GM18870 (cell line): ENCODE results near the gene OR9Q1.
"Not testable (repeated sequence)": the region's sequence is repeated elsewhere in the genome, so short reads cannot be mapped to it uniquely, and the experiment has no call there.

Experiments
- ATAC-seq: cut with Tn5 transposase; IDR thresholded peaks from one replicate; pipeline ENCODE4 v1.9.1; 2021; ENCODE audit warnings: moderate library complexity; ENCODE audit not compliant: unreplicated experiment

OR9Q1 gene

GRCh38 chr11:58133309-58134076 is 109.8 kb downstream of the OR9Q1 start:
- ATAC-seq = no peak

- ATAC-seq = no peak
Observed at GRCh38 chr11:58134151-58134550, 110.5 kb downstream of the OR9Q1 start.

GRCh38 chr11:58135171-58135570 is 111.5 kb downstream of the OR9Q1 start:
- ATAC-seq = no peak

- ATAC-seq = no peak
Observed at GRCh38 chr11:58142761-58143160, 119.1 kb downstream of the OR9Q1 start.

DNA sequence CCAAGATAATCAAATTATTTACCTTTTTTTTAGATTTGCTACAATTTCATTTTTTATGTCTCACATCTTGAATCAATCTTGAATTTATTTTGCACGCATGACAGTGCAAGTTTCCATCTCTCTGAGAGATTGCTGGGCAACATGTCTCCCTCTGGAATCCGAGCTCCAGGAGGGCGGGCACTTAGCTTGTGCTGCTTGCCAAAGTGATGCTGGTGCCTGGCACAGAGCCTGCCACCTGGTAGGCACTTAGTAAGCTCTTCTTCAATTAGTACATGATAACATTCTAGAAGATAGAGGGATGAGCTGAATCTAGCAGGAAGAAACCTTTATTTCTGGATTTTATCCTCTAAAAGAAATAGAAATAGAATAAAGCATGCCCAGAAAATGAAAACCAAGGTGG is 129.1 kb downstream of the OR9Q1 start:
- ATAC-seq = no peak

DNA sequence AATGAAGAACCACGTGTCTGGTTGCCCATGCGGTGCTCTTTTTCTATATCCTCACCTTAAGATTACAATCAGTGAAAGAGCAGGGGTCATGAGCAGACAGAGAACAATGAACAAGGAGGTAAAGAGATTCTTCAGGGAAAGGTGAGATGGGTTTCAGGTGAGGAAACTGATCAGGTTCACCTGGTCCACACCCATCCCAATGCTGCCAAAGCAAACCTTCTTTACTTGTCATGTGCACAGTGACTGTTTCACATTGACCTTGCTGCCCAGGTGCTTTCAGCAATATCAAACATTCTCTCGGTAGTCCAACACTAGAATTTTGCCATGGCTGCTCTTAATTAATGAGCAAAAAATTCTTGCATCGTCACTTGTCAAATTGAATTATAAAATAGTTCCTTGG is 140.7 kb downstream of the OR9Q1 start:
- ATAC-seq = no peak

GRCh38 chr11:58164990-58165389 is 141.3 kb downstream of the OR9Q1 start:
- ATAC-seq = no peak

- ATAC-seq = no peak
Observed at GRCh38 chr11:58165504-58166106, 141.9 kb downstream of the OR9Q1 start.

DNA sequence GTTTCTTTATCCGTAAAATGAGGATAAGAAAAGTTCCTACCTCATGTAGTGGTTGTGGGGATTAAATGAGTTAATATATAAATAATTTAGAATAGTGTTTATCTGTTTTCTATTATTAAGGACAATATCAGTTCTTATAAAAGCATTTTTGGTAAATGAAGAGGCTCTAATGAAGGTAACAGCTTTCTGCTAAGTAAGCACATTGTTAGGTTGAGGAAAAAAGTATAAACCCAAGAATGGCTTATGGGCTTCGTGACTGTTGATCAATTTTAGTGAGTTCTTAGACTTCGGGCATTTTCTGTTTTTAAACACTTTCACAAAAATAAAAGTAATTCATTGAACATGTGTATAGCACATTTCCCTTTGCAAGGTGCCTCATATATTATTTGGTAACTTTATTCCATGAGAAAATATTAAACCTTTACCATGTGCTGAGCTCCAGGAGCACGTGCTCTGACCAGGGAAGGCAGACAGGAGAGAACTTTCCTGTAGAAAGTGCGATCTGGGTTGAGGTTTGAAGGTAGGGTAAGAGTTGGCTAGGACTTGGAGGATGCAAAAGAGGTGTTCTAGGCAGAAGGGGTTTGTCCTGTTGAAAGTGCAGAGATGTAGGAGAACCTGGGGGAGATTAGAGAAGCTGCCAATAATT is 153.9 kb downstream of the OR9Q1 start:
- ATAC-seq = no peak

DNA sequence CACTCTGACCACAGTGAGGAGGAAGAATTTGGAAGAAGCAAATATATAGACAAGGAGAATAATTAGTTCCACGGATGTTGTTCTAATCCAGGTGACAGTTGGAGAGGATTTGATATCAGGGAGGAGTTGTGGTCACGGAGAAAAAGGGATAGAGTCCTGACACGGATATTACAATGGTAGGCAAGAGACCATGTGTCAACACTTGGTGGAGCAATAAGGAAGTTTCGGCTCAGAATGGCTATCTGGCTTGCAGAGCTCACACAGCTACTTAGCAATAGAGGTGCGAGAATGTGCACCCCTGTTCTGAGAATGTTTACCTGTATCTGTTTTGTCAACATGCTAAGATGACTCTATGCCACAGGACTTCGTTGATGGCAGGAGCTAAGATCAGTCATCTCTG is 154.8 kb downstream of the OR9Q1 start:
- ATAC-seq = no peak

- ATAC-seq = no peak
Observed at GRCh38 chr11:58179648-58180047, 156.0 kb downstream of the OR9Q1 start.

DNA sequence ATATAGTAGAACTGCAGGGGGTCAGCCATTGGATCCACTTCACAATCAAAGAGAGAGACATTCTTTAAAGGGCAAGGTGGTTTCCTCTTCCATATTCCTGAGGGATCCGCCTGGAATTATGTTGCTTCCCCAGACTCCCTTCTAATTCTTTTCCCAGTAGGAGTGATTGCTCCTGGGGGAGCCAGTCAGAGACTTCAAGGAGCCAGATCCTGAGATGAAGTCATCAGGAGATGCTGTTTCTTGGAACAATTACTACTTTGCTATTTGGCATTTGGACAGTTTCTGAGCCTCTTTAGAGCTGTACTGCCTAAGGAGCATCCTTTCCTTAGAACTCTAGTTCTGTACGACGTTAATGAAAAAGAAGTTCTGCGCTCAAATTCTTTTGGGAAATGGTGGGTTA is 163.3 kb downstream of the OR9Q1 start:
- ATAC-seq = no peak

DNA sequence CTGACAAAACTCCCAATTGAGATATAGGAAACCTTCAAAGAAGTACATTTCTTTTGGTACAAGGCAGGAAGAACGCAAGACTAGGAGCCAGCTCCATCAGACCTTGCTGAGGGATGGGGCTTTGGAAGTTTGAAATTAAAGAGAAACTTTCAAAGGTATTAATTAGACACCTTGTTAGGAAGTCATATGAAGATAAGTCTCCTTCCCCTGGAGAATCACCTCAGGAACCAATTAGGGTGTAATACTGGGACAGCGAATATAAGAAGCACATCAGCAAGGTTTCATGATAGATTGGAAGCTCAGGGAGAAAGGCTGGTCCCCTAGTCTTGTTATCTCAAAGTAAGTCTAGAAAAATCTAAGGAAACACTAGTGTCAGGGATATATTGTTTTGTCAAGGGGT is 165.1 kb downstream of the OR9Q1 start, which contains the start of gene OR9Q2:
OR9Q2 (plus strand) TSS at position 301 of the 400 bp plus-strand sequence. CDS start 1,421 bp downstream, outside the sequence.
- no peak for ATAC-seq

- no peak for ATAC-seq
Observed at GRCh38 chr11:58192229-58192628, 168.5 kb downstream of the OR9Q1 start.

- no peak for ATAC-seq
Observed at GRCh38 chr11:58193391-58193790, 169.7 kb downstream of the OR9Q1 start.

DNA sequence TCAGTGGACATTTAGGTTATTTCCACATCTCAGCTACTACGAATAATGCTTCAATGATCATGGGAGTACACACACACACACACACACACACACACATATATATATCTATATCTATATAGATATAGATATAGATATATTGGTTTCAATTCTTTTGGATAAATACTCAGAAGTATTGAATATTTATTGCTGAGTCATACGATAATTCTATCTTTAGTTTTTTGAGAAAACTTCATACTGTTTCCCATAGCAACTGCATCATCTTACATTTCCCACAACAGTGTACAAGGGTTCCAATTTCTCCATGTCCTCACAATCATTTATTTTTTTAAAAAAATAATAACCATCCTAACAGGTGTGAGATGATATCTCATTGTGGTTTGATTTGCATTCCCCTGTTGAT is 172.3 kb downstream of the OR9Q1 start:
- ATAC-seq = no peak

GRCh38 chr11:58199271-58199670 is 175.6 kb downstream of the OR9Q1 start:
- no peak for ATAC-seq

- no peak for ATAC-seq
Observed at GRCh38 chr11:58204042-58204441, 180.4 kb downstream of the OR9Q1 start, which contains the start of gene OR1S2. Gene OR1S2, minus strand, starts transcription at chr11:58204142. Its CDS starts 0 bp downstream, at chr11:58204142.

DNA sequence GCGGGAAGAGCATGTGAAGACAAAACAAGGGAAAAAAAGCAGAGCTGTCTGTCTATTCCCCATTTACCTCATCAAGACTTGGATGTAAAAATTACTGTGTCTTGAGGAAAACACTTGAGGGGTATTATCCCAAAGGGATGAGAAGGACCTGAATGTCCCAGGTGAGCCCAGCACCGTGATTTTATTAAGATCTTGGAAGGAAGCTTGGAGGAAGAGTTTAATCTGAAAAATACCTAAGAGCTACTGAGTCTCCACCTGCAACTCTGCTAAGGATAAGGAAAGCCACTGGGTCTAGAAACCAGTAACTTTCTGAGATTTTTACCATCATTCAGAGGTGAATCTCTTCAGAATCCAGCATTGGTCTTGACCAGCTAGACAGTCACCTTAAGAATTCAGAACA is 188.7 kb downstream of the OR9Q1 start, which contains the start of gene OR1S1:
OR1S1 (plus strand) TSS at position 301 of the 400 bp plus-strand sequence.
- ATAC-seq = not testable (repeated sequence)

DNA sequence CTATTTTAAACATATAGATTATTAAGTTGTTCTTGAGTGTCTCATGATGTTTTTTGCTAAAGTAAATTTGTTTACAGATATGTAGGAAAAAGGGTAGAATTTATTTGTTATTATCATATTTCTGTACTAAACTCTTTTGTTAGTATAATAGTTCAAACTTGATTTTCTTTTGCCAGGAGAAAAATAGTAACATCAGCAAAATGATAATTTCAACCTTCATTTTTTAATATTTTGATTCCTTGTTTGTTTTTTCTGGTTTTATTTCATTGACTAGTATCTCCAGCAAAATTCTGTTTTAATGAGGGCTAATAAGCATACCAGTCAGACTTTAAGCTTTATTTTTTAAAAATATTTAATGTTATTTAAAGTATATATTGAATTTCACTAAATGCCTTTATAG is 192.8 kb downstream of the OR9Q1 start:
- no peak for ATAC-seq

DNA sequence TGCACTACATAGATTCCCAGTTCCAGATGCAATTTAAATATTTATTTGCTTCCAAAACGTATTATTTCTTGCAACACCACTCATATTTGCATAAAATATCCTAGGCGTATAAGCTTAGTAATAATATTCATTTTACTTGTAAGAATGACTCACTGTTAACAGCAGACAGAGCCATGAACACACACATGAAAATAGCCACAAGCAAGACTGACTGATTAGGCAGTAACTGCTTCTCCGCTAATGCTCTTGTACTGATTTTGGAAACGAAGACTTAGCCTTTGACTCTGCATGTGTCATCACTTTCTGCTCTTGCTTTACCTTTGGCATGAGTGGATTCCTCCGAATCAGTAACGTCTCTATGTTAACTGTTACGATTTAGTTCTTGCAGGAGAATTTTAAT is 199.0 kb downstream of the OR9Q1 start:
- ATAC-seq = no peak
